K562 (cell line): Measurements from ENCODE around the gene PLXNA2.

Experiments used
- CEBPB ChIP-seq: fragments of 450-650 bp; IDR thresholded peaks from 2 replicates; pipeline ENCODE4 v1.6.1; 2016; ENCODE audit warnings: missing genetic modification characterization, missing compliant biosample characterization
- CTBP1 ChIP-seq: fragments of 450-650 bp; IDR thresholded peaks from 2 replicates; pipeline ENCODE4 v1.6.1; 2016; ENCODE audit warnings: borderline replicate concordance
- HMGXB4 ChIP-seq: sonication (generic); formaldehyde crosslinking; IDR thresholded peaks from 2 replicates; pipeline ENCODE4 v1.8.1; 2023; ENCODE audit warnings: mild to moderate bottlenecking, missing genetic modification reagents
- HNRNPK ChIP-seq: fragments of 200-400 bp; formaldehyde crosslinking; IDR thresholded peaks from one replicate; pipeline ENCODE4 v1.6.1; 2018; ENCODE audit warnings: mild to moderate bottlenecking, low read depth, low read length; ENCODE audit not compliant: poor library complexity, severe bottlenecking
- KAT7 ChIP-seq: sonication (generic); formaldehyde crosslinking; IDR thresholded peaks from 2 replicates; pipeline ENCODE4 v1.8.0; 2022; ENCODE audit warnings: missing genetic modification reagents, mild to moderate bottlenecking, borderline replicate concordance
- NFRKB ChIP-seq: fragments of 450-650 bp; IDR thresholded peaks from 2 replicates; pipeline ENCODE4 v1.6.1; 2016; ENCODE audit warnings: low read depth
- RFX5 ChIP-seq: IDR thresholded peaks from 2 replicates; pipeline ENCODE4 v1.6.1; 2011; ENCODE audit warnings: low read depth, mild to moderate bottlenecking, improper control_type of control experiment, low read length
- SMAD3 ChIP-seq: fragments of 450-650 bp; formaldehyde crosslinking; conservative IDR thresholded peaks from 2 replicates; pipeline ENCODE4 v1.4.0; 2020; ENCODE audit warnings: mild to moderate bottlenecking
- ZBTB7A ChIP-seq: IDR thresholded peaks from 2 replicates; pipeline ENCODE4 v1.6.1; 2011; ENCODE audit warnings: low read depth, mild to moderate bottlenecking, low read length, moderate library complexity, borderline replicate concordance; ENCODE audit not compliant: control insufficient read depth
- TF ChIP-seq, protein P1 (sequence below): fragments of 450-650 bp; IDR thresholded peaks from 2 replicates; pipeline ENCODE4 v1.6.1; 2016
- TF ChIP-seq, protein P2 (sequence below): IDR thresholded peaks from 3 replicates; pipeline ENCODE4 v1.6.1; 2011; ENCODE audit warnings: borderline replicate concordance, mild to moderate bottlenecking; ENCODE audit not compliant: insufficient read length, insufficient read depth
- TF ChIP-seq, protein P3 (sequence below): sonication (generic); formaldehyde crosslinking; IDR thresholded peaks from 2 replicates; pipeline ENCODE4 v1.8.0; 2022; ENCODE audit warnings: missing genetic modification reagents, mild to moderate bottlenecking, borderline replicate concordance

DNA sequence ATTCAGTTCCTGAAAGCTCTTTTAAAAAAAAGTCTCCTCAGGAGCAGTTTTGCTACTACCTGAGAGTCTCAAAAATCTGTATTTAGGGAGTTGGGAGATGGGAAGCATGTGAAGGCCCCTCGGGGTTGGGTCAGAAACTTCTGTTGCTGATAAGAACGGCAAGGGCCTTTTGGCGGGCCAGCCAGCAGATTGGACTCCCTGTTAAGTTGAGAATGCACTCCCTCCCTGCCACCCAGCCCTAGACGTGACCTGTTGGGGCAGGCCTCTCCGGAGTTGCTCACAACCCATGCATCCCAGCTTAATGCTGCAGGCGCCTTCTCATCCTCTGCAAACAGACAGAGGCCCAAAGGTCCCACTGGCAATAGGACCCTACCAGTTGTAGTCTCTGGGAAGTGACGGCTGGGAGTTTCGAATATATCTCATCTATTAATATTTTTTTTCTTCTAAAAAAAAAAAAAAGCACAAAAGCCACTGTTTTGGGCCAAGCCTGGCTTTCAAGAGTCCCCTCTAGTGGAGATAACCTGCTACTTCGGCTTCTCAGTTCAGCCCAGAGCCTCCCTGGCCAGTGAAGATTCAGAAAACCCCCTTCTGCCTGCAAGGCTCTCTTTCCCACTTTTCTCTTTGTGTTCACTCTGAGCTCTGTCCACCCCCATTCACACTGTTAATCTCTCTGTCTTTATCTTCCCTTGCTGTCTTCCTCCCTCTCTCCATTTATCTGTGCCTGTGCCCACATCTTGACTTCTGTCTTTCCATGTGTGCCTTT lies 5.3 kb downstream of the PLXNA2 start:
- no peak for TF ChIP-seq RFX5
- no peak for TF ChIP-seq SMAD3
- TF ChIP-seq KAT7 (CRISPR knock-in tag): no peak
- TF ChIP-seq HMGXB4: no peak
- TF ChIP-seq, protein P1, sequence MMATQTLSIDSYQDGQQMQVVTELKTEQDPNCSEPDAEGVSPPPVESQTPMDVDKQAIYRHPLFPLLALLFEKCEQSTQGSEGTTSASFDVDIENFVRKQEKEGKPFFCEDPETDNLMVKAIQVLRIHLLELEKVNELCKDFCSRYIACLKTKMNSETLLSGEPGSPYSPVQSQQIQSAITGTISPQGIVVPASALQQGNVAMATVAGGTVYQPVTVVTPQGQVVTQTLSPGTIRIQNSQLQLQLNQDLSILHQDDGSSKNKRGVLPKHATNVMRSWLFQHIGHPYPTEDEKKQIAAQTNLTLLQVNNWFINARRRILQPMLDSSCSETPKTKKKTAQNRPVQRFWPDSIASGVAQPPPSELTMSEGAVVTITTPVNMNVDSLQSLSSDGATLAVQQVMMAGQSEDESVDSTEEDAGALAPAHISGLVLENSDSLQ: no peak
- no peak for TF ChIP-seq NFRKB
- TF ChIP-seq HNRNPK: no peak
- no peak; the same call in 1 of the 2 replicates for TF ChIP-seq ZBTB7A
- no peak for TF ChIP-seq CEBPB (tag)
- TF ChIP-seq, protein P2, sequence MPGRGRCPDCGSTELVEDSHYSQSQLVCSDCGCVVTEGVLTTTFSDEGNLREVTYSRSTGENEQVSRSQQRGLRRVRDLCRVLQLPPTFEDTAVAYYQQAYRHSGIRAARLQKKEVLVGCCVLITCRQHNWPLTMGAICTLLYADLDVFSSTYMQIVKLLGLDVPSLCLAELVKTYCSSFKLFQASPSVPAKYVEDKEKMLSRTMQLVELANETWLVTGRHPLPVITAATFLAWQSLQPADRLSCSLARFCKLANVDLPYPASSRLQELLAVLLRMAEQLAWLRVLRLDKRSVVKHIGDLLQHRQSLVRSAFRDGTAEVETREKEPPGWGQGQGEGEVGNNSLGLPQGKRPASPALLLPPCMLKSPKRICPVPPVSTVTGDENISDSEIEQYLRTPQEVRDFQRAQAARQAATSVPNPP: no peak
- peak; percentile 37; the same call in 1 of the 2 replicates for TF ChIP-seq CTBP1
- TF ChIP-seq, protein P3, sequence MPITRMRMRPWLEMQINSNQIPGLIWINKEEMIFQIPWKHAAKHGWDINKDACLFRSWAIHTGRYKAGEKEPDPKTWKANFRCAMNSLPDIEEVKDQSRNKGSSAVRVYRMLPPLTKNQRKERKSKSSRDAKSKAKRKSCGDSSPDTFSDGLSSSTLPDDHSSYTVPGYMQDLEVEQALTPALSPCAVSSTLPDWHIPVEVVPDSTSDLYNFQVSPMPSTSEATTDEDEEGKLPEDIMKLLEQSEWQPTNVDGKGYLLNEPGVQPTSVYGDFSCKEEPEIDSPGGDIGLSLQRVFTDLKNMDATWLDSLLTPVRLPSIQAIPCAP (CRISPR knock-in tag): no peak
